ENCODE data around the gene CFAP46. TPM values are rescaled to one million over a fixed set of nuclear protein-coding genes. Genes with fewer than 3 reads are reported as not detected.

The CFAP46 gene
- total and polyA plus RNA-seq, 2 of the 4 experiments (the other 2 are of a cell fraction), result 1.3 to 1.8 TPM

GRCh38 chr10:132945125-132945893 lies 2.9 kb upstream of the CFAP46 start:
- CTCF ChIA-PET, result no interaction called here
- intact Hi-C loops (cut with micrococcal nuclease), result no loop called here

More at GRCh38 chr10:132945125-132945893, 2.9 kb upstream of the CFAP46 start:
- no peaks in the 10 kb centered on the region for H3K9me1 ChIP-seq (ENCODE audit: insufficient read depth, low read length)
- dilution Hi-C loops (cut with HindIII; ENCODE audit: low sequenced_read_pairs, unreplicated experiment) (no loop called here), in situ Hi-C loops (cut with MboI; ENCODE audit: low sequenced_read_pairs) (no loop called here)
- no peak overlapping the region for H3K18ac ChIP-seq (ENCODE audit: low read depth, low read length)
- no peaks in the 10 kb centered on the region for H4K20me1 ChIP-seq (ENCODE audit: insufficient read depth, low read length)
- no peak overlapping the region for H3K14ac ChIP-seq (replicated peaks; ENCODE audit: low read depth, low read length)
- POLR2A ChIA-PET (ENCODE audit: unreplicated experiment), result no interaction called here
- no peak overlapping the region for H2AK9ac ChIP-seq (replicated peaks; ENCODE audit: low read depth, low read length, poor library complexity)
- no peak for TF ChIP-seq BHLHE40 (IDR thresholded peaks at IDR 0.05; ENCODE audit: low read depth, low read length)
- TF ChIP-seq MAFK (IDR thresholded peaks at IDR 0.05; ENCODE audit: low read depth, low read length), result no peak
- TF ChIP-seq SMC3 (IDR thresholded peaks at IDR 0.05; ENCODE audit: low read depth, low read length), result no peak
- no peak for TF ChIP-seq FOS (IDR thresholded peaks at IDR 0.05; ENCODE audit: low read depth, low read length)
- no peak for TF ChIP-seq NFE2L2 (IDR thresholded peaks at IDR 0.05; ENCODE audit: low read depth, low read length)
- TF ChIP-seq MAZ (IDR thresholded peaks at IDR 0.05; ENCODE audit: borderline replicate concordance, low read depth, low read length), result no peak
- no peak for TF ChIP-seq ELK1 (IDR thresholded peaks at IDR 0.05; ENCODE audit: borderline replicate concordance, low read depth, low read length)
- no peak for TF ChIP-seq CEBPB (IDR thresholded peaks at IDR 0.05; ENCODE audit: low read depth, low read length)
- TF ChIP-seq RAD21 (IDR thresholded peaks at IDR 0.05; ENCODE audit: low read length), result no peak
- no peak for TF ChIP-seq CHD1 (IDR thresholded peaks at IDR 0.05; ENCODE audit: low read depth, low read length)
- no peak for TF ChIP-seq RFX5 (IDR thresholded peaks at IDR 0.05; ENCODE audit: low read depth, low read length)
- no peak for TF ChIP-seq POLR2A (IDR thresholded peaks at IDR 0.05; ENCODE audit: low read depth, low read length)
- TF ChIP-seq RCOR1 (IDR thresholded peaks at IDR 0.05; ENCODE audit: insufficient replicate concordance, low read length), result no peak
- TF ChIP-seq CTCF (conservative IDR thresholded peaks at IDR 0.05; ENCODE audit: low read depth, low read length), result no peak
- TF ChIP-seq MXI1 (IDR thresholded peaks at IDR 0.05; ENCODE audit: borderline replicate concordance, low read depth, low read length), result no peak
- no peak for TF ChIP-seq USF2 (IDR thresholded peaks at IDR 0.05; ENCODE audit: low read depth, low read length)
- no peak overlapping the region for H3K23ac ChIP-seq (ENCODE audit: low read depth, low read length)
- ATAC-seq (ENCODE audit: low read depth) (no peak), DNase-seq (no peak)
- H3K4ac ChIP-seq (ENCODE audit: low read depth, low read length), result no peak overlapping the region
- H3K4me3 ChIP-seq (ENCODE audit: insufficient read depth, low read depth, low read length), result no peak overlapping the region
- H4K91ac ChIP-seq (ENCODE audit: insufficient read depth, low read depth, low read length), result no peak overlapping the region
- H2BK120ac ChIP-seq (ENCODE audit: low read depth, low read length), result no peak overlapping the region
- H3K9me3 ChIP-seq (ENCODE audit: control insufficient read depth, insufficient read depth, low read length), result no peaks in the 10 kb centered on the region
- H3K79me1 ChIP-seq (ENCODE audit: low read depth in 1 of 2, low read length in 2 of 2), result no peaks in the 10 kb centered on the region
- no peak overlapping the region for H2BK5ac ChIP-seq (ENCODE audit: low read depth, low read length, poor library complexity, severe bottlenecking)
- H2AK5ac ChIP-seq (ENCODE audit: low read depth, low read length), result no peak overlapping the region
- H4K8ac ChIP-seq (ENCODE audit: low read depth in 2 of 2, low read length in 2 of 2), result no peak overlapping the region
- H4K5ac ChIP-seq (ENCODE audit: low read depth, low read length), result no peak overlapping the region
- BruUV-seq (replicated peaks), result no TSS peak
- peaks cover 5% of the 10 kb centered on the region for H3K27me3 ChIP-seq (ENCODE audit: control insufficient read depth, insufficient read depth, low read length)
- peaks cover 3% of the 10 kb centered on the region; the same call in 1 of the 2 replicates for H3K4me1 ChIP-seq (ENCODE audit: control insufficient read depth, insufficient read depth, low read length)
- H3K4me2 ChIP-seq (ENCODE audit: low read depth, low read length), result no peak overlapping the region
- WGBS, 2 experiments (ENCODE audit: extremely low coverage in 2 of 2, insufficient read length in 1 of 2), result 89% methylated on average over 3 of the region's 25 CpGs; no CpG with 5 or more reads in 1 of the 2 experiments
- H3K9ac ChIP-seq (ENCODE audit: low read depth, low read length), result no peak overlapping the region
- H3K36me3 ChIP-seq (ENCODE audit: control insufficient read depth, insufficient read depth, low read length), result no peaks in the 10 kb centered on the region
- no peak overlapping the region for H2BK15ac ChIP-seq (ENCODE audit: low read depth, low read length)
- no peak overlapping the region for H3K56ac ChIP-seq (ENCODE audit: extremely low read depth, insufficient read depth, low read length)
- no peak overlapping the region for H3K27ac ChIP-seq (ENCODE audit: insufficient read depth, low read length)
- no peak overlapping the region for H2AFZ ChIP-seq (replicated peaks; ENCODE audit: low read length, poor library complexity)
- no peak overlapping the region for H2BK20ac ChIP-seq (ENCODE audit: low read depth, low read length)
